H9 (cell line): ENCODE results near the gene AGAP3. TPM values are rescaled to one million over a fixed set of nuclear protein-coding genes. Genes with fewer than 3 reads are reported as not detected.

Experiments used
- DNase-seq: peaks from one replicate; pipeline ENCODE4 v3.0.0-alpha.2; 2017
- H2AFZ ChIP-seq: one replicate; pipeline ENCODE4 v1.6.1; 2013; ENCODE audit warnings: mild to moderate bottlenecking, low read length, control low read depth, moderate library complexity
- H2AK5ac ChIP-seq: 2 replicates; pipeline ENCODE4 v1.6.1; 2013; ENCODE audit warnings: low read length, control low read depth, mixed read lengths; ENCODE audit not compliant: insufficient read length
- H2BK120ac ChIP-seq: one replicate; pipeline ENCODE4 v1.6.1; 2013; ENCODE audit warnings: low read depth, mild to moderate bottlenecking, low read length, control low read depth, inconsistent platforms; ENCODE audit not compliant: poor library complexity, severe bottlenecking
- H2BK12ac ChIP-seq: 2 replicates; pipeline ENCODE4 v1.6.1; 2013; ENCODE audit warnings: low read length, control low read depth, mixed read lengths, low read depth; ENCODE audit not compliant: insufficient read length
- H2BK15ac ChIP-seq: 2 replicates; pipeline ENCODE4 v1.6.1; 2013; ENCODE audit warnings: low read depth, low read length, control low read depth
- H2BK20ac ChIP-seq: one replicate; pipeline ENCODE4 v1.6.1; 2013; ENCODE audit warnings: low read depth, mild to moderate bottlenecking, low read length, control low read depth, inconsistent platforms; ENCODE audit not compliant: poor library complexity, severe bottlenecking
- H2BK5ac ChIP-seq: 2 replicates; pipeline ENCODE4 v1.6.1; 2013; ENCODE audit warnings: low read length, control low read depth, mixed read lengths; ENCODE audit not compliant: insufficient read length
- H3K14ac ChIP-seq: 2 replicates; pipeline ENCODE4 v1.6.1; 2013; ENCODE audit warnings: low read length, control low read depth; ENCODE audit not compliant: insufficient read depth
- H3K18ac ChIP-seq: 2 replicates; pipeline ENCODE4 v1.6.1; 2013; ENCODE audit warnings: low read depth, mild to moderate bottlenecking, mixed read lengths, low read length, control low read depth; ENCODE audit not compliant: insufficient read length
- H3K23ac ChIP-seq: 2 replicates; pipeline ENCODE4 v1.6.1; 2013; ENCODE audit warnings: low read length, control low read depth, mixed read lengths, low read depth; ENCODE audit not compliant: insufficient read length
- H3K23me2 ChIP-seq: 2 replicates; pipeline ENCODE4 v1.6.1; 2013; ENCODE audit warnings: low read depth, mild to moderate bottlenecking, mixed read lengths, low read length, control low read depth; ENCODE audit not compliant: insufficient read length, poor library complexity, severe bottlenecking
- H3K27ac ChIP-seq: 2 replicates; pipeline ENCODE4 v1.5.1; 2013; ENCODE audit warnings: low read length, control low read depth, mixed read lengths, low read depth; ENCODE audit not compliant: insufficient read length
- H3K27me3 ChIP-seq: 2 replicates; pipeline ENCODE4 v1.6.1; 2013; ENCODE audit warnings: low read length, control low read depth, inconsistent platforms; ENCODE audit not compliant: insufficient read depth
- H3K4ac ChIP-seq: 2 replicates; pipeline ENCODE4 v1.6.1; 2013; ENCODE audit warnings: low read depth, mild to moderate bottlenecking, control low read depth, inconsistent platforms, low read length, moderate library complexity
- H3K4me1 ChIP-seq: 2 replicates; pipeline ENCODE4 v1.6.1; 2013; ENCODE audit warnings: low read length, control low read depth, inconsistent platforms; ENCODE audit not compliant: insufficient read depth
- H3K4me2 ChIP-seq: 2 replicates; pipeline ENCODE4 v1.6.1; 2013; ENCODE audit warnings: low read length, control low read depth, mixed read lengths; ENCODE audit not compliant: insufficient read length, insufficient read depth
- H3K56ac ChIP-seq: 2 replicates; pipeline ENCODE4 v1.6.1; 2013; ENCODE audit warnings: low read depth, mild to moderate bottlenecking, mixed read lengths, low read length, control low read depth; ENCODE audit not compliant: insufficient read length
- H3K79me1 ChIP-seq: 2 replicates; pipeline ENCODE4 v1.6.1; 2013; ENCODE audit warnings: low read depth, mild to moderate bottlenecking, moderate library complexity, low read length, control low read depth, inconsistent platforms; ENCODE audit not compliant: insufficient read depth, poor library complexity, severe bottlenecking
- H3K79me2 ChIP-seq: 2 replicates; pipeline ENCODE4 v1.6.1; 2013; ENCODE audit warnings: low read length, control low read depth, inconsistent platforms; ENCODE audit not compliant: insufficient read depth
- H3K9ac ChIP-seq: 2 replicates; pipeline ENCODE4 v1.6.1; 2013; ENCODE audit warnings: low read length, control low read depth, mixed read lengths; ENCODE audit not compliant: insufficient read length; ENCODE audit errors: extremely low read depth
- H3K9me3 ChIP-seq: one replicate; pipeline ENCODE4 v1.6.1; 2013; ENCODE audit warnings: low read depth, low read length, inconsistent platforms; ENCODE audit not compliant: control insufficient read depth
- H3T11ph ChIP-seq: one replicate; pipeline ENCODE4 v1.6.1; 2013; ENCODE audit warnings: mild to moderate bottlenecking, low read length, control low read depth, inconsistent platforms
- H4K20me1 ChIP-seq: one replicate; pipeline ENCODE4 v1.6.1; 2013; ENCODE audit not compliant: control insufficient read depth, insufficient read length, insufficient read depth
- H4K5ac ChIP-seq: 2 replicates; pipeline ENCODE4 v1.6.1; 2013; ENCODE audit warnings: low read depth, mild to moderate bottlenecking, mixed read lengths, low read length, control low read depth; ENCODE audit not compliant: insufficient read length
- H4K8ac ChIP-seq: replicated peaks from 2 replicates; pipeline ENCODE4 v1.6.1; 2013; ENCODE audit warnings: low read length, control low read depth, mixed read lengths, low read depth; ENCODE audit not compliant: insufficient read length
- H4K91ac ChIP-seq: 2 replicates; pipeline ENCODE4 v1.6.1; 2013; ENCODE audit warnings: low read depth, mild to moderate bottlenecking, moderate library complexity, mixed read lengths, low read length, control low read depth; ENCODE audit not compliant: insufficient read length
- H3K27ac Mint-ChIP-seq, 3 experiments: 2 replicates in 2 of 3; 3 replicates in 1 of 3; pipeline ENCODE4 v1.8.0; 2020 to 2021; ENCODE audit warnings: mixed read lengths in 3 of 3, mild to moderate bottlenecking in 1 of 3, moderate library complexity in 1 of 3
- H3K27me3 Mint-ChIP-seq: 2 replicates; pipeline ENCODE4 v1.8.0; 2021; ENCODE audit warnings: low read depth, mild to moderate bottlenecking, moderate library complexity, mixed read lengths
- H3K36me3 Mint-ChIP-seq, 3 experiments: 2 replicates in 2 of 3; 3 replicates in 1 of 3; pipeline ENCODE4 v1.8.0; 2020 to 2021; ENCODE audit warnings: low read depth in 3 of 3, mixed read lengths in 3 of 3; ENCODE audit not compliant: insufficient read depth in 1 of 3
- H3K4me1 Mint-ChIP-seq, 2 experiments: 2 replicates each; pipeline ENCODE4 v1.8.0; 2020; ENCODE audit warnings: mixed read lengths in 2 of 2
- H3K4me3 Mint-ChIP-seq, 2 experiments: 2 replicates in 1 of 2; 3 replicates in 1 of 2; pipeline ENCODE4 v1.8.0; 2020 to 2021; ENCODE audit warnings: mild to moderate bottlenecking in 2 of 2, mixed read lengths in 2 of 2, moderate library complexity in 1 of 2
- H3K9me3 Mint-ChIP-seq, 2 experiments: 2 replicates in 1 of 2; 3 replicates in 1 of 2; pipeline ENCODE4 v1.8.0; 2020; ENCODE audit warnings: mild to moderate bottlenecking in 2 of 2, mixed read lengths in 2 of 2, moderate library complexity in 1 of 2
- WGBS: extraction: QIAGEN DNeasy Blood & Tissue Kit; methylation state at CpG from one replicate; pipeline ENCODE4 v1.1.7; 2013; ENCODE audit warnings: missing lambda C conversion rate, low lambda C conversion rate, mixed read lengths; ENCODE audit not compliant: insufficient read length; ENCODE audit errors: extremely low coverage; 5-methylcytosine and 5-hydroxymethylcytosine counted together
- total RNA-seq: library from RNA; stranded (reverse); gene quantifications from 2 replicates; pipeline ENCODE4 v1.2.1, GENCODE V29; 2021
- TF ChIP-seq, protein P1 (sequence below): fragments of 200-600 bp; sonication (generic); conservative IDR thresholded peaks from 3 replicates; pipeline ENCODE4 v1.8.0; 2021; ENCODE audit warnings: antibody characterized with exemption, mild to moderate bottlenecking

Gene AGAP3
- total RNA-seq, 1 experiment from 2014 or later, result 97.7 TPM

DNA sequence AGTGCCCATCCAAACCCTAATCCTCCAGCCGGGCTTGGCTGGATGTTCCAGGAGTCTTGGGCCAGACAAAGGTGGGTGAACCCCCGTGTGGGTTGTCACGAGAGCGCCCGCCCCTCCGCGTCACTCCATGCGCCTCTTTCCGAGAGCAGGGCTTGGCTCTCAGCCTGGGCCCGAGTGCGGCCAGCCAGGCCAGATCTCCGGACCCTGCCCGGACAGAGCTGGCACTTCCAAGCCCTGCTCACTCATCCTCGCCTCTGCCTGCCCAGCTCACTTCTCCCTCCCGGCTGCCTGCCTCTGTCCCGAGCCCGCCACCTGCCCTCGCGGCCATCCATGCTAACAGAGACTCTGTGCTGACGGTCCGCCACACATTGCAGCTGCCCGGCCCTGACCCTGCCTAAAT lies 34.6 kb downstream of the AGAP3 start:
- no peak overlapping the region for H2BK12ac ChIP-seq
- H3K79me1 ChIP-seq, result peaks cover 3% of the 10 kb centered on the region
- peaks cover 4% of the 10 kb centered on the region for H4K20me1 ChIP-seq
- Mint-ChIP-seq H3K27ac (peak overlapping the region in 1 of 3 experiments; percentile 61; a peak in 1 of 7 replicates), H3K4me1 (peaks cover 19 to 20% of the 10 kb centered on the region in 2 experiments), H3K9me3 (no peaks in the 10 kb centered on the region), H3K4me3 (no peak overlapping the region), H3K27me3 (peaks cover 10% of the 10 kb centered on the region), H3K36me3 (peaks cover 33 to 60% (median 51%) of the 10 kb centered on the region in 3 experiments)
- H4K8ac ChIP-seq, result no peak overlapping the region
- H2BK15ac ChIP-seq, result no peak overlapping the region
- no peak overlapping the region for H4K5ac ChIP-seq
- no peak overlapping the region for H3K9ac ChIP-seq
- no peak overlapping the region for H2BK5ac ChIP-seq
- no peak overlapping the region for H3K4me2 ChIP-seq
- H2BK20ac ChIP-seq, result no peak overlapping the region
- H3K4me1 ChIP-seq, result peaks cover 3% of the 10 kb centered on the region; the same call in 1 of the 2 replicates
- H2AFZ ChIP-seq, result no peak overlapping the region
- DNase-seq, result no peak
- no peak overlapping the region for H3K18ac ChIP-seq
- no peak overlapping the region for H3K4ac ChIP-seq
- H3K27ac ChIP-seq, result no peak overlapping the region
- no peaks in the 10 kb centered on the region for H3K9me3 ChIP-seq
- H3K23me2 ChIP-seq, result peaks cover 4% of the 10 kb centered on the region
- H3T11ph ChIP-seq, result no peak overlapping the region
- no peak overlapping the region for H4K91ac ChIP-seq
- H2BK120ac ChIP-seq, result no peak overlapping the region
- TF ChIP-seq, protein P1, sequence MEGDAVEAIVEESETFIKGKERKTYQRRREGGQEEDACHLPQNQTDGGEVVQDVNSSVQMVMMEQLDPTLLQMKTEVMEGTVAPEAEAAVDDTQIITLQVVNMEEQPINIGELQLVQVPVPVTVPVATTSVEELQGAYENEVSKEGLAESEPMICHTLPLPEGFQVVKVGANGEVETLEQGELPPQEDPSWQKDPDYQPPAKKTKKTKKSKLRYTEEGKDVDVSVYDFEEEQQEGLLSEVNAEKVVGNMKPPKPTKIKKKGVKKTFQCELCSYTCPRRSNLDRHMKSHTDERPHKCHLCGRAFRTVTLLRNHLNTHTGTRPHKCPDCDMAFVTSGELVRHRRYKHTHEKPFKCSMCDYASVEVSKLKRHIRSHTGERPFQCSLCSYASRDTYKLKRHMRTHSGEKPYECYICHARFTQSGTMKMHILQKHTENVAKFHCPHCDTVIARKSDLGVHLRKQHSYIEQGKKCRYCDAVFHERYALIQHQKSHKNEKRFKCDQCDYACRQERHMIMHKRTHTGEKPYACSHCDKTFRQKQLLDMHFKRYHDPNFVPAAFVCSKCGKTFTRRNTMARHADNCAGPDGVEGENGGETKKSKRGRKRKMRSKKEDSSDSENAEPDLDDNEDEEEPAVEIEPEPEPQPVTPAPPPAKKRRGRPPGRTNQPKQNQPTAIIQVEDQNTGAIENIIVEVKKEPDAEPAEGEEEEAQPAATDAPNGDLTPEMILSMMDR, result no peak
- no peak overlapping the region for H3K56ac ChIP-seq
- H3K79me2 ChIP-seq, result no peaks in the 10 kb centered on the region; the same call in 1 of the 2 replicates
- no peak overlapping the region for H3K23ac ChIP-seq
- H2AK5ac ChIP-seq, result no peak overlapping the region
- WGBS, result no CpG with 5 or more reads among the region's 22 CpGs
- no peaks in the 10 kb centered on the region for H3K27me3 ChIP-seq
- H3K14ac ChIP-seq, result no peak overlapping the region; the same call in 1 of the 2 replicates
